Karpas-422 (cell line): ENCODE data around the gene ZNF318. TPM values are rescaled to one million over a fixed set of nuclear protein-coding genes. Genes with fewer than 3 reads are reported as not detected.

Source experiments
- DNase-seq: peaks from one replicate; pipeline ENCODE4 v3.0.0-alpha.2; 2015
- H2AFZ ChIP-seq: fragments of 200-600 bp; sonication (generic); 2 replicates; pipeline ENCODE4 v1.6.1; 2014; ENCODE audit warnings: antibody characterized with exemption, low read length, mixed read lengths
- H3K27ac ChIP-seq: fragments of 200-600 bp; sonication (generic); 2 replicates; pipeline ENCODE4 v1.5.1; 2014; ENCODE audit warnings: mild to moderate bottlenecking, low read length, moderate library complexity
- H3K27me3 ChIP-seq: fragments of 200-600 bp; sonication (generic); 2 replicates; pipeline ENCODE4 v1.6.1; 2014; ENCODE audit warnings: low read length, mixed read lengths
- H3K36me3 ChIP-seq: fragments of 200-600 bp; sonication (generic); 2 replicates; pipeline ENCODE4 v1.6.1; 2014; ENCODE audit warnings: low read length, mixed read lengths; ENCODE audit not compliant: insufficient read depth
- H3K4me1 ChIP-seq: fragments of 200-600 bp; sonication (generic); 2 replicates; pipeline ENCODE4 v1.6.1; 2014; ENCODE audit warnings: mild to moderate bottlenecking, low read length, mixed read lengths
- H3K4me2 ChIP-seq: fragments of 200-600 bp; sonication (generic); 2 replicates; pipeline ENCODE4 v1.6.1; 2014; ENCODE audit warnings: low read length, low read depth, mild to moderate bottlenecking; ENCODE audit not compliant: poor library complexity, severe bottlenecking
- H3K4me3 ChIP-seq: fragments of 200-600 bp; sonication (generic); 2 replicates; pipeline ENCODE4 v1.5.1; 2014; ENCODE audit warnings: mild to moderate bottlenecking, antibody characterized with exemption, low read length, mixed read lengths
- H3K79me2 ChIP-seq: fragments of 200-600 bp; sonication (generic); 2 replicates; pipeline ENCODE4 v1.6.1; 2014; ENCODE audit warnings: mild to moderate bottlenecking, low read length, mixed read lengths
- H3K9ac ChIP-seq: fragments of 200-600 bp; sonication (generic); 2 replicates; pipeline ENCODE4 v1.6.0; 2014; ENCODE audit warnings: low read length
- H3K9me2 ChIP-seq: fragments of 200-600 bp; sonication (generic), shearing (Covaris generic); replicated peaks from 2 replicates; pipeline ENCODE4 v1.6.0; 2014; ENCODE audit warnings: mild to moderate bottlenecking, low read length, moderate library complexity; ENCODE audit not compliant: insufficient read depth
- H3K9me3 ChIP-seq: fragments of 300-700, 200-600 bp; sonication (generic); 2 replicates; pipeline ENCODE4 v1.6.1; 2014; ENCODE audit warnings: low read length, mixed read lengths
- H4K20me1 ChIP-seq: fragments of 200-600 bp; sonication (generic); 2 replicates; pipeline ENCODE4 v1.6.1; 2014; ENCODE audit warnings: mild to moderate bottlenecking, antibody characterized with exemption, low read length, low read depth; ENCODE audit not compliant: insufficient read depth
- small RNA-seq: library from RNA; depleted of rRNA; stranded (forward); fragments of <200 nt; gene quantifications from one replicate; pipeline ENCODE3, GENCODE V24; 2014
- total RNA-seq: library from RNA; depleted of rRNA; stranded (reverse); fragments of >200 nt; shearing (Covaris generic); gene quantifications from 2 replicates; pipeline ENCODE4 v1.2.3, GENCODE V29; 2014; ENCODE audit warnings: low replicate concordance; rRNA removed

ZNF318 gene
- total RNA-seq, 1 experiment from 2014 or later, result 61.8 TPM

- Histone ChIP-seq H3K9me2 (no peaks in the 10 kb centered on the region), H3K9me3 (no peaks in the 10 kb centered on the region), H3K27me3 (no peaks in the 10 kb centered on the region), H3K4me3 (no peak overlapping the region), H2AFZ (no peak overlapping the region), H3K4me2 (no peak overlapping the region), H3K4me1 (no peaks in the 10 kb centered on the region), H3K9ac (no peak overlapping the region), H3K79me2 (no peaks in the 10 kb centered on the region), H4K20me1 (no peaks in the 10 kb centered on the region), H3K27ac (no peak overlapping the region), H3K36me3 (no peaks in the 10 kb centered on the region)
- DNase-seq, result no peak
Observed at GRCh38 chr6:43286456-43286979, 82.9 kb downstream of the ZNF318 start.

Small RNA genes lying within 50 kb of the gene (small RNA-seq; reads per million reads assigned to genes)
- gene AL590383.1 (not detected), gene RPL12P47 (not detected)

Other genes starting within 250 kb of the ZNF318 start
- gene SRF, start 198.4 kb downstream of the ZNF318 start, total RNA-seq, result 27.4 and 42.5 TPM in 2 replicates
- gene CUL9, start 187.5 kb downstream of the ZNF318 start, total RNA-seq, result 34.9 and 64.6 TPM in 2 replicates
- gene DNPH1, start 140.2 kb downstream of the ZNF318 start, total RNA-seq, result 59.0 and 157 TPM in 2 replicates
- gene TTBK1, start 126.2 kb downstream of the ZNF318 start, total RNA-seq, result 0.34 and 1.2 TPM in 2 replicates
- gene SLC22A7, start 71.4 kb downstream of the ZNF318 start, total RNA-seq, result not detected in 2 replicates
- 55.0 and 56.8 TPM in 2 replicates for gene CRIP3, start 60.8 kb downstream of the ZNF318 start, total RNA-seq
- gene ABCC10, start 57.9 kb upstream of the ZNF318 start, total RNA-seq, result 33.5 and 44.4 TPM in 2 replicates
- gene DLK2, start 85.9 kb upstream of the ZNF318 start, total RNA-seq, result 1.5 and 3.1 TPM in 2 replicates
- 16.3 and 17.3 TPM in 2 replicates for gene TJAP1, start 107.9 kb upstream of the ZNF318 start, total RNA-seq
- gene LRRC73, start 140.7 kb upstream of the ZNF318 start, total RNA-seq, result 0.19 and 0.69 TPM in 2 replicates
- 50.3 and 66.7 TPM in 2 replicates for gene YIPF3, start 147.3 kb upstream of the ZNF318 start, total RNA-seq
- 50.0 and 59.4 TPM in 2 replicates for gene POLR1C, start 147.4 kb upstream of the ZNF318 start, total RNA-seq
- 57.9 and 61.2 TPM in 2 replicates for gene XPO5, start 206.4 kb upstream of the ZNF318 start, total RNA-seq
- 10.3 and 15.4 TPM in 2 replicates for gene POLH, start 206.5 kb upstream of the ZNF318 start, total RNA-seq